ENCODE data around the gene ATAD3C.
"Not testable (repeated sequence)": the region's sequence is repeated elsewhere in the genome, so short reads cannot be mapped to it uniquely, and the experiment has no call there.

DNA sequence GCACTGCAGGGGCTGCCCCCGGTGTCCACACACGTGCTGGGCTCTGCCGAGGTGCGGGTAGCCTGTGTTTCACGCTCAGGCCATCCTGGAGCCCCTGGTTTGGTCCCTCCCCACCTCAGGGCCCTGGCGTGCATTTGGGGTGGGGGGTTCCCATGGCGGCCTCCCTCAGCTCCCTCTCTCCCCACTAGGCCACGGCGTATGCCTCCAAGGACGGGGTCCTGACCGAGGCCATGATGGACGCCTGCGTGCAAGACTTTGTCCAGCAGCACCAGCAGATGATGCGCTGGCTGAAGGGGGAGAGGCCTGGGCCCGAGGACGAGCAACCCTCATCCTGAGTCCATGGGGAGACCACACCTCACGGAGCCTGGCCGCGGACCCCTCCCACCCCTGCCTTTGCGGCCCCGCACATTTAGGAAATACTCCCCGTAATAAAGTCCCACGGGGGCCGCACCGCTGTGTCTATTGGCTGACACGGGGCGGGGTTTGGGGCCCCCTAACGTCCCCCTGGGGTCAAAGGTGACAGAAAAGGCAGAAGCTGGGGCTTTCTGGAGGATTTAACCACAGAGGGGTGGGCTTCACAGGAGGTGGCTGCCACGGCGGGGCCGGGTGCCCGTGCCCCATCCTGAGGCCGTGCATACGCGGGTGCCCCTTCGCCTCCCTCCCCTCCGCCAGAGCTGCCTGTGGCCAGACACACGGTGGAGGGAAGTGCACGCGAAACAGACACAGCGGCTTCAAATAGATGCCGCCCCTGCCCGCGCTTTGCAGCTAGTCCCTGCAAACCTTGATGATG lies 18.9 kb downstream of the ATAD3C start:
- not testable (repeated sequence) for TF ChIP-seq EHMT2 (IDR thresholded peaks at IDR 0.05; ENCODE audit: low read depth); POLR2A (IDR thresholded peaks at IDR 0.05; ENCODE audit: low read length); ESRRA (IDR thresholded peaks at IDR 0.05; ENCODE audit: borderline replicate concordance, low read length); TP53 (CRISPR knock-in tag; IDR thresholded peaks at IDR 0.05); RAD21 (conservative IDR thresholded peaks at IDR 0.05 in 1 of 2, IDR thresholded peaks at IDR 0.05 in 1 of 2)

Measured in A549 (cell line).